ENCODE measurements around the gene KIFAP3.

The KIFAP3 gene

GRCh38 chr1:169928438-169929209, 145.9 kb downstream of the KIFAP3 start:
- no peaks in the 10 kb centered on the region for H3K9me3 Mint-ChIP-seq
- no peaks in the 10 kb centered on the region for H3K36me3 Mint-ChIP-seq (ENCODE audit: low read depth)
- peaks cover 5% of the 10 kb centered on the region for H3K4me1 Mint-ChIP-seq
- peak; percentile 76 for TF ChIP-seq CTCF (IDR thresholded peaks at IDR 0.05)
- peaks cover 2% of the 10 kb centered on the region for H3K27me3 Mint-ChIP-seq (ENCODE audit: low read depth, poor library complexity)
- H3K4me3 Mint-ChIP-seq: no peak overlapping the region
- no peak for DNase-seq
- no peak overlapping the region for H3K27ac Mint-ChIP-seq

- Mint-ChIP-seq H3K9me3 (no peaks in the 10 kb centered on the region), H3K27me3 (ENCODE audit: low read depth, poor library complexity) (peaks cover 2% of the 10 kb centered on the region), H3K36me3 (ENCODE audit: low read depth) (no peaks in the 10 kb centered on the region), H3K4me1 (no peaks in the 10 kb centered on the region), H3K27ac (no peak overlapping the region), H3K4me3 (no peak overlapping the region)
- DNase-seq: no peak
- no peak for TF ChIP-seq CTCF (IDR thresholded peaks at IDR 0.05)
Observed at GRCh38 chr1:169925505-169926482, 148.7 kb downstream of the KIFAP3 start.

DNA sequence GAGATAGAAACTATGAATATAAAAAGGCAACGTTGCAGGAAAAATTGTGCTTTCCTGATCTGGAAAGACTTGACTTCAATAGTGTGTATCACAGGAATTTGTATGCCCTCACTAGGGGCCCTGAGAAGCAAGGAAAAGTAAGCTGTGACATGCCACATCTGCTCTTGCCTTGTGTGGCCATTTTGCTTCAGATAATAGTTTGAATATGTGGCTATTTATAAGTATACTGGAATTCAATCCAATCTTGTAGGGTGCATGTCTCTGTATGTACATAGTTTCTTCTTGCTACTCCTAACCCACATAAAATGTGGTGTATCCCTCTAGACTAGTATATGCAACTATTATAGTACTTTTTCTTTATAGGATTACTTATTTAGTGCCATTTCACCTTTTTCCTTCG, 149.7 kb downstream of the KIFAP3 start:
- no peaks in the 10 kb centered on the region for H3K4me1 Mint-ChIP-seq
- TF ChIP-seq CTCF (IDR thresholded peaks at IDR 0.05): no peak
- peaks cover 2% of the 10 kb centered on the region for H3K27me3 Mint-ChIP-seq (ENCODE audit: low read depth, poor library complexity)
- no peak overlapping the region for H3K4me3 Mint-ChIP-seq
- DNase-seq: no peak
- H3K36me3 Mint-ChIP-seq (ENCODE audit: low read depth): no peaks in the 10 kb centered on the region
- H3K9me3 Mint-ChIP-seq: no peaks in the 10 kb centered on the region
- H3K27ac Mint-ChIP-seq: no peak overlapping the region

- Mint-ChIP-seq H3K4me3 (no peak overlapping the region), H3K27ac (no peak overlapping the region), H3K9me3 (no peaks in the 10 kb centered on the region), H3K4me1 (no peaks in the 10 kb centered on the region), H3K36me3 (ENCODE audit: low read depth) (no peaks in the 10 kb centered on the region), H3K27me3 (ENCODE audit: low read depth, poor library complexity) (peaks cover 2% of the 10 kb centered on the region)
- TF ChIP-seq CTCF (IDR thresholded peaks at IDR 0.05): no peak
- no peak for DNase-seq
Observed at GRCh38 chr1:169924063-169924462, 150.4 kb downstream of the KIFAP3 start.

DNA sequence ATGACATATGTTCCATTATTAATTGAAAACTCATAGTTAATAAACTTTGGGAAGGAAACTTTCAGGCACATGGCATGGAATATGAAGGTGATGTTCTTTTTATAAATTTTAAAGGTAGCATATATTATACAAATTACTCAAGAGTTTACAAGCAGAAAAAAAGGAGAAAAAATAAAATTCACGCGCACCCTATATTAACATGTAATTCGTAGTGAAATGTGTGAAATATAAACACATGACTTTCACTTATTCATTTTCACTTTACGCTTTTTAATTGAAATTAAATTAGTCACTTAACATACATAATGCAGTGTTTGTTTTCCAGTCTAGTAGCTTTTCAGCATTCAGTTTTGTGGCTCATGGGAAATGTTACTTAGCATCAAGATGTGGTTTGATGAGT, 153.4 kb downstream of the KIFAP3 start:
- Mint-ChIP-seq H3K27ac (no peak overlapping the region), H3K4me3 (no peak overlapping the region), H3K36me3 (ENCODE audit: low read depth) (no peaks in the 10 kb centered on the region), H3K4me1 (no peaks in the 10 kb centered on the region), H3K9me3 (no peaks in the 10 kb centered on the region), H3K27me3 (ENCODE audit: low read depth, poor library complexity) (no peaks in the 10 kb centered on the region)
- DNase-seq: no peak
- TF ChIP-seq CTCF (IDR thresholded peaks at IDR 0.05): no peak

Data from nephron progenitor cell (in vitro differentiated cells).